GM23338 (cell line): ENCODE data around the gene TRIM32. TPM values are rescaled to one million over a fixed set of nuclear protein-coding genes. Genes with fewer than 3 reads are reported as not detected.

Experiments
- ATAC-seq: fragments of 200-7000 bp; cut with Tn5 transposase; 3 replicates; pipeline ENCODE4 v1.9.1; 2020
- DNase-seq: peaks from one replicate; pipeline ENCODE4 v3.0.0-alpha.2; 2015; ENCODE audit warnings: low spot score
- H2AFZ ChIP-seq: fragments of 200-600 bp; sonication (generic); 2 replicates; pipeline ENCODE4 v1.8.0; 2016; ENCODE audit warnings: antibody characterized with exemption, mild to moderate bottlenecking, moderate library complexity
- H3F3A ChIP-seq: fragments of 200-600 bp; sonication (generic); replicated peaks from 2 replicates; pipeline ENCODE4 v1.8.0; 2017; ENCODE audit warnings: antibody characterized with exemption, mixed run types, low read depth
- H3K27ac ChIP-seq: fragments of 200-600 bp; sonication (generic); 2 replicates; pipeline ENCODE4 v1.6.1; 2016; ENCODE audit warnings: low read depth
- H3K27me3 ChIP-seq: fragments of 200-600 bp; sonication (generic); 2 replicates; pipeline ENCODE4 v1.8.0; 2016; ENCODE audit warnings: mild to moderate bottlenecking, mixed run types, moderate library complexity; ENCODE audit not compliant: insufficient read depth
- H3K36me3 ChIP-seq: fragments of 200-600 bp; sonication (generic); 2 replicates; pipeline ENCODE4 v1.8.0; 2016; ENCODE audit warnings: mild to moderate bottlenecking; ENCODE audit not compliant: insufficient read depth
- H3K4me1 ChIP-seq: fragments of 200-600 bp; sonication (generic); 2 replicates; pipeline ENCODE4 v1.8.0; 2016; ENCODE audit warnings: mild to moderate bottlenecking, moderate library complexity; ENCODE audit not compliant: insufficient read depth
- H3K4me2 ChIP-seq: fragments of 200-600 bp; sonication (generic); 2 replicates; pipeline ENCODE4 v1.7.1; 2017; ENCODE audit warnings: mixed run types
- H3K4me3 ChIP-seq: fragments of 200-600 bp; sonication (generic); 2 replicates; pipeline ENCODE4 v1.6.1; 2016; ENCODE audit warnings: mixed run types
- H3K79me2 ChIP-seq: fragments of 200-600 bp; sonication (generic); replicated peaks from 2 replicates; pipeline ENCODE4 v1.8.0; 2017; ENCODE audit warnings: mild to moderate bottlenecking; ENCODE audit not compliant: insufficient read depth
- H3K9me2 ChIP-seq: fragments of 200-600 bp; sonication (generic); 2 replicates; pipeline ENCODE4 v1.8.0; 2017; ENCODE audit not compliant: insufficient read depth
- H4K20me1 ChIP-seq: fragments of 200-600 bp; sonication (generic); replicated peaks from 2 replicates; pipeline ENCODE4 v1.8.0; 2017; ENCODE audit warnings: mild to moderate bottlenecking; ENCODE audit not compliant: insufficient read depth
- H3K27ac Mint-ChIP-seq: 2 replicates; pipeline ENCODE4 v1.8.0; 2020; ENCODE audit warnings: inconsistent platforms, mild to moderate bottlenecking, moderate library complexity, mixed read lengths
- H3K27me3 Mint-ChIP-seq: 3 replicates; pipeline ENCODE4 v1.8.0; 2022; ENCODE audit warnings: low read depth, mild to moderate bottlenecking, moderate library complexity, mixed read lengths, inconsistent platforms; ENCODE audit not compliant: insufficient read depth, poor library complexity
- H3K36me3 Mint-ChIP-seq: 3 replicates; pipeline ENCODE4 v1.8.0; 2021; ENCODE audit warnings: low read depth, mild to moderate bottlenecking, inconsistent platforms, moderate library complexity, mixed read lengths
- H3K4me1 Mint-ChIP-seq: 3 replicates; pipeline ENCODE4 v1.8.0; 2020; ENCODE audit warnings: mild to moderate bottlenecking, inconsistent platforms, mixed read lengths
- H3K4me3 Mint-ChIP-seq: 3 replicates; pipeline ENCODE4 v1.8.0; 2021; ENCODE audit warnings: moderate library complexity, mild to moderate bottlenecking, inconsistent platforms, mixed read lengths
- H3K9me3 Mint-ChIP-seq: 3 replicates; pipeline ENCODE4 v1.8.0; 2020; ENCODE audit warnings: moderate library complexity, mild to moderate bottlenecking, inconsistent platforms, mixed read lengths
- REST ChIP-seq: IDR thresholded peaks from one replicate; pipeline ENCODE4 v1.6.1; 2018; ENCODE audit warnings: antibody characterized with exemption; ENCODE audit not compliant: unreplicated experiment
- ZNF462 ChIP-seq: fragments of 250-450 bp; sonication (Bioruptor Pico); IDR thresholded peaks from 2 replicates; pipeline ENCODE4 v1.5.0; 2020; ENCODE audit warnings: mild to moderate bottlenecking, moderate library complexity
- polyA plus RNA-seq: library from polyadenylated mRNA; unstranded; fragments of >200 nt; fragmentation: Nextera tagmentation; extraction: Ambion mirVana; gene quantifications from 2 replicates; pipeline ENCODE4 v1.2.1, GENCODE V29; 2016
- total RNA-seq: library from RNA; depleted of rRNA; stranded (reverse); fragments of >200 nt; shearing (Covaris generic); gene quantifications from 2 replicates; pipeline ENCODE4 v1.2.3, GENCODE V29; 2014

TRIM32 gene
- total and polyA plus RNA-seq, 2 experiments from 2014 or later = 6.7 to 16.3 TPM

- TF ChIP-seq REST = no peak
Observed at GRCh38 chr9:116716438-116716837, 29.3 kb downstream of the TRIM32 start (continued).

GRCh38 chr9:116717150-116717549 is 30.0 kb downstream of the TRIM32 start:
- Histone ChIP-seq H3K4me2 (no peak overlapping the region), H2AFZ (no peak overlapping the region), H3K9me2 (peaks cover 10% of the 10 kb centered on the region; the same call in 1 of the 2 replicates), H3K4me1 (peaks cover 20% of the 10 kb centered on the region), H3F3A (no peaks in the 10 kb centered on the region), H3K27me3 (no peaks in the 10 kb centered on the region), H4K20me1 (0 out of 2 replicates have a peak, but pooled peaks cover 4% of the 10 kb centered on the region), H3K4me3 (no peak overlapping the region), H3K27ac (no peak overlapping the region), H3K79me2 (no peaks in the 10 kb centered on the region), H3K36me3 (no peaks in the 10 kb centered on the region)
- Mint-ChIP-seq H3K4me1 (peaks cover 27% of the 10 kb centered on the region), H3K27me3 (no peaks in the 10 kb centered on the region), H3K9me3 (no peaks in the 10 kb centered on the region), H3K4me3 (no peak overlapping the region), H3K36me3 (no peaks in the 10 kb centered on the region), H3K27ac (no peak overlapping the region)
- no peak for DNase-seq
- no peak for ATAC-seq
- TF ChIP-seq ZNF462 (CRISPR knock-in tag) (no peak), REST (no peak)
